ENCODE results near the gene SH3GLB2.

SH3GLB2 gene

GRCh38 chr9:129028192-129028966 is at the start of gene SH3GLB2:
Gene SH3GLB2 (minus strand): TSS chr9:129028331. CDS start chr9:129028154, 177 bp downstream.
- TF ChIP-seq GATA2 (IDR thresholded peaks at IDR 0.05; ENCODE audit: low read depth, low read length) = no peak
- no peak for TF ChIP-seq GATA3 (IDR thresholded peaks at IDR 0.05; ENCODE audit: low read depth, low read length)

DNA sequence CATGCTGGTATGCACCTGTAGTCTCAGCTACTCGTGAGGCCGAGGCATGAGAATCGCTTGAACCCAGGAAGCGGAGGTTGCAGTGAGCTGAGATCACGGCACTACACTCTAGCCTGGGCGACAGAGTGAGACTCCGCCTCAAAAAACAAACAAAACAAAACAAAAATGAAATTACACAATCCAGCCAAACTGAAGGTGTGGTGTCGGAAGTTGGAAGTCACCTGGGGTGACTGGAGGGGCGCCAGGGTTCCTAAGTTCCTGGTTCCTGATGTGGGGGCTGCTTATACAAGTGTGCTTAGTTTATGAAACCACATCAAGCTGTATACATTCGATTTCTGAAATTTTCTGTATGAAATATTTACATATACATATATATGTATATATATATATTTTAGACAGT is 49.1 kb upstream of the SH3GLB2 start:
- no peak for TF ChIP-seq GATA3 (IDR thresholded peaks at IDR 0.05; ENCODE audit: low read depth, low read length)
- TF ChIP-seq GATA2 (IDR thresholded peaks at IDR 0.05; ENCODE audit: low read depth, low read length) = no peak

- TF ChIP-seq GATA2 (IDR thresholded peaks at IDR 0.05; ENCODE audit: low read depth, low read length) (no peak), GATA3 (IDR thresholded peaks at IDR 0.05; ENCODE audit: low read depth, low read length) (no peak)
Measured at GRCh38 chr9:129076640-129077037, 48.5 kb upstream of the SH3GLB2 start.

DNA sequence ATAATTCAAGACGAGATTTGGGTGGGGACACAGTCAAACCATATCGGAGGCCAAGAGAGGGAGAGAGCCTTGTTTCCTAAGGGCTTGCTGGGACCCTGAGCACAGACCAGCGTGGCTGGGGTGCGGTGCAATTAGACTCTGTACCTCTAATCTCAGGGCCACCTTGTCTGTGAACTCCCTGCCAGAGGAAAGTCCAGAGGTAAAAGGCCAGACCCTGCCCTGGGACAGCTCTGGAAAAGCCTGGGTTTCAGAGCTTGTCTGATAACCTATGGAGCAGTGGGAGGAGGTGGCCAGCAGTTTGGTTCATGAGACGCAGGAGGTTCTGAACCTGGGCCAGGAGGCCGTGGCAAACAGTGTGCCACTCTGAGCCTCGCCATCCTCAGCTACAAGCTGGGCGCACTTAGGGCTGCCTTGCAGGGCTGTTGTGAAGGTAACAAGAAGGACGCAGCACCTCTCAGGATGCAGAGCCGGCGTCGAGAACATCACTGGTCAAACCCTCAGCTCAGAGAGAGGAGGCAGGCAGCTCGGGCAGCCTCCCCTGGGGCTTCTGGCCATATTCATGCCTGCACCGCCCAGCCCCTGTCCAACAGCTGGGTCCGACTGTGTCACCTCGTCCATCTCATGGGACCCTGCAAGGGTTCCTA is 48.0 kb upstream of the SH3GLB2 start:
- no peak for TF ChIP-seq GATA2 (IDR thresholded peaks at IDR 0.05; ENCODE audit: low read depth, low read length)
- TF ChIP-seq GATA3 (IDR thresholded peaks at IDR 0.05; ENCODE audit: low read depth, low read length) = no peak

- TF ChIP-seq GATA3 (IDR thresholded peaks at IDR 0.05; ENCODE audit: low read depth, low read length) = no peak
- no peak for TF ChIP-seq GATA2 (IDR thresholded peaks at IDR 0.05; ENCODE audit: low read depth, low read length)
Measured at GRCh38 chr9:129074106-129074505, 46.0 kb upstream of the SH3GLB2 start.

DNA sequence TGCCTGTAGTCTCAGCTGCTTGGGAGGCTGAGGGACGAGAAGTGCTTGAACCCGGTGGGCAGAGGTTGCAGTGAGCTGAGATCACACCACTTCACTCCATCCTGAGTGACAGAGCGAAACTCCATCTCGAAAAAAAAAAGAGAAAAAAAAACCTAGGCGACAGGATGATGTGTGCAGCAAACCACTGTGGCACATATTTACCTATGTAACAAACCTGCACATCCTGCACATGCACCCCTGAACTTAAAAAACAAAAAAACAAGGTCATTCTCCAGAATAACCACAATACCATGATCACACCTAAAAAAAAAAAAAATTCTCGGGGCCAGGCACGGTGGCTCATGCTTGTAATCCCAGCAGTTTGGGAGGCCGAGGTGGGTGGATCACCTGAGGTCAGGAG is 45.3 kb upstream of the SH3GLB2 start:
- TF ChIP-seq GATA2 (IDR thresholded peaks at IDR 0.05; ENCODE audit: low read depth, low read length) (no peak), GATA3 (IDR thresholded peaks at IDR 0.05; ENCODE audit: low read depth, low read length) (no peak)

GRCh38 chr9:129072171-129072570 is 44.0 kb upstream of the SH3GLB2 start:
- no peak for TF ChIP-seq GATA3 (IDR thresholded peaks at IDR 0.05; ENCODE audit: low read depth, low read length)
- TF ChIP-seq GATA2 (IDR thresholded peaks at IDR 0.05; ENCODE audit: low read depth, low read length) = no peak

- TF ChIP-seq GATA3 (IDR thresholded peaks at IDR 0.05; ENCODE audit: low read depth, low read length) = no peak
- no peak for TF ChIP-seq GATA2 (IDR thresholded peaks at IDR 0.05; ENCODE audit: low read depth, low read length)
Measured at GRCh38 chr9:129071526-129072126, 43.5 kb upstream of the SH3GLB2 start.

- no peak for TF ChIP-seq GATA3 (IDR thresholded peaks at IDR 0.05; ENCODE audit: low read depth, low read length)
- no peak for TF ChIP-seq GATA2 (IDR thresholded peaks at IDR 0.05; ENCODE audit: low read depth, low read length)
Measured at GRCh38 chr9:129070696-129071525, 42.8 kb upstream of the SH3GLB2 start.

DNA sequence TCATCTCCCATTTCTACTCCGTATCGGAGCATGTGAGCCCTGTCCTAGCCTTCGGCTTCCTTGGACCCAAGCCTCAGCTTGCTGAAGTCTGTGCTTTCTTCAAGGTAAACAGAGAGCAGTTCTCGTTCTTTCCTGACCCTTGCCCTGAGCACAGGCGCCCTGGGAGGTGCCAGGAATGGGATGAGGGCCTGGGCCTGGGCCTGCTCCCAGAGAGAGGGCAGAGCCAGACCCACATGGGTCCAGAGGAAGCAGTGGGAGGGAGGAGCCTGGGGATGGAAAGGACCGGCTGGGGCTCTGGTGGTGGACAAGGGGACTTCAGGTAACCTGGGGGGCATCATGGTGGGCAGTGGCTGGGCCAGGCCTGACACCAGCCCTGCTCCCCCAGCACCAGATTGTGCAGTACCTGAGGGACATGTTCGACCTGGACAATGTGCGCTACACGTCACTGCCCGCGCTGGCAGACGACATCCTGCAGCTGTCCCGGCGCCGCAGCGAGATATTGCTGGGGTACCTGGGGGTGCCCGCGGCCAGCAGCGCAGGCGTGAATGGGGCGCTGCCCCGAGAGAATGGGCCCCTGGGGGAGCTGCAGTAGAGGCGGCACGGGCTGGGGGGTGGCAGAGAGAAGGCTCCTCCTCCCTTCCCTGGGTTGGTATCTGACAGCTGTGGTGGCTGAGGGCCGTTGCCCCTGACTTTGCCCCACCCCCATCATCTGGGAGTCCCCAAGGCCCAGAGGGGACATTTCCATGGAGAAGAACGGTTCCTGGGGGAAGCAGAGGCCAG is 41.9 kb upstream of the SH3GLB2 start:
- TF ChIP-seq GATA2 (IDR thresholded peaks at IDR 0.05; ENCODE audit: low read depth, low read length) = no peak
- TF ChIP-seq GATA3 (IDR thresholded peaks at IDR 0.05; ENCODE audit: low read depth, low read length) = no peak

DNA sequence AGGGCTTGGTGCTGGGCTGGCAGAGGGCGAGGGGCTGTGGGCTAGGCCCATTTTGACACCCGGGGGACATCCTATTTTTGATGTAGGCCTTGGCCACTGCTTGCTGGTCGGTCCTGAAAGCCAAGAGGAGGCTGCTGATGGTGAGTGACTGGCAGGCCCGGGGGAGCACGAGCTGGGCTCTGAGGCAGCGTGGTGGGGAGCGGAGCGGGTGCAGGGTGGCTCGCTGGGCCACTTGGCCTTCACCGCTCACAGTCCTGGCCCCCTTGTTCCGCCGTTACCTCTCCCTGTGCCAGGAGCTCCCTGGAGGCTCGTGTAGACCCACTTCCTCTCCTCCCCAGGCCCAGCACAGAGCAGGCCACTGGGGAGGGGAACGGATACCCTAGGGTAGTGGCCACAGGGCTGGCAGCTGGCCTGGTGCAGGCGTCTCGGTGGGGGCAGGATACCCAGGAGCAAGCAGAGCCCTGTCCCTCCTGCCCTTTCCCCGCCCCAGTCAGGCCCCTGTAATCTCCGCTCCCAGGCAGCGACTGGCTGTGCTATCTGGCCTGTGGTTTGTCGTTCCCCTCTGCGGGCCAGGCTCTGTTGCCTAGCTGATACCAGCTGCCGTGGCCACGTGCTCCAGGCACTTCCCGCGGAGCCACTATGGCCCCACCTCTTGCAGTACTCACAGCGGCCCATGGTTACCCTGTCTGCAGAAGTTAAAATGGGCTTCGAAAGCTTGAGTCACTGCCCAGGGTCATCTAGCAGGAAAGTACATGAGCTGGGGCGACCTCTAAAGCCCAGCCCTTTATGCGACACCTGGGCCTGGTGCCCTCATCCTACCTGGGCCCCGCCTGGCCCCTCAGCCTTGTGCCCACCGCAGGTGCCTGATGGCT is 41.1 kb upstream of the SH3GLB2 start:
- TF ChIP-seq GATA3 (IDR thresholded peaks at IDR 0.05; ENCODE audit: low read depth, low read length) (no peak), GATA2 (IDR thresholded peaks at IDR 0.05; ENCODE audit: low read depth, low read length) (no peak)

GRCh38 chr9:129068110-129068509 is 40.0 kb upstream of the SH3GLB2 start:
- TF ChIP-seq GATA3 (IDR thresholded peaks at IDR 0.05; ENCODE audit: low read depth, low read length) (no peak), GATA2 (IDR thresholded peaks at IDR 0.05; ENCODE audit: low read depth, low read length) (no peak)
